HG03439 (cell line): Measurements from ENCODE around the gene PRADC1.
"Not testable (repeated sequence)": the region's sequence is repeated elsewhere in the genome, so short reads cannot be mapped to it uniquely, and the experiment has no call there.

Source experiments
- ATAC-seq: cut with Tn5 transposase; IDR thresholded peaks from one replicate; pipeline ENCODE4 v1.9.1; 2021; ENCODE audit warnings: mild to moderate bottlenecking, moderate library complexity; ENCODE audit not compliant: unreplicated experiment

Gene PRADC1

GRCh38 chr2:73205611-73206010 lies 27.4 kb downstream of the PRADC1 start:
- ATAC-seq, result no peak

GRCh38 chr2:73203055-73203681 lies 29.9 kb downstream of the PRADC1 start:
- ATAC-seq, result no peak

- ATAC-seq, result no peak
Measured at GRCh38 chr2:73202156-73203054, 30.6 kb downstream of the PRADC1 start, which contains the start of gene NOTO. Gene NOTO (plus strand): TSS chr2:73202574. CDS start chr2:73202667, 93 bp downstream.

GRCh38 chr2:73200281-73200680 lies 32.8 kb downstream of the PRADC1 start:
- ATAC-seq, result not testable (repeated sequence)

GRCh38 chr2:73197579-73197978 lies 35.5 kb downstream of the PRADC1 start:
- ATAC-seq, result no peak

- no peak for ATAC-seq
Measured at GRCh38 chr2:73187549-73187948, 45.5 kb downstream of the PRADC1 start.

GRCh38 chr2:73185965-73186364 lies 47.1 kb downstream of the PRADC1 start:
- no peak for ATAC-seq
